CD4-positive, alpha-beta memory T cell (primary cell): ENCODE measurements around the gene CROCC2. TPM values are rescaled to one million over a fixed set of nuclear protein-coding genes. Genes with fewer than 3 reads are reported as not detected.

Source experiments
- CTCF ChIA-PET: fragments of 350-600 bp; sonication (Branson Sonifier 250); formaldehyde crosslinking; loops from one replicate; lab custom pipeline; 2021; ENCODE audit warnings: inconsistent platforms; ENCODE audit not compliant: partially characterized antibody; lab: Charles Lee
- POLR2A ChIA-PET: fragments of 350-600 bp; sonication (Branson Sonifier 250); formaldehyde crosslinking; loops from one replicate; lab custom pipeline; 2021; ENCODE audit not compliant: partially characterized antibody; lab: Charles Lee
- DNase-seq, 5 donors: peaks; one replicate each; pipeline versions ENCODE4 v3.0.0 to v3.0.0-alpha.2; 2020 to 2022; ENCODE audit warnings: mixed read lengths in 1 of 5
- H3K27ac ChIP-seq: one replicate; pipeline ENCODE4 v1.7.0; 2013; ENCODE audit warnings: low read depth, low read length
- H3K27me3 ChIP-seq: 2 replicates; pipeline ENCODE4 v1.7.0; 2013; ENCODE audit warnings: mild to moderate bottlenecking, low read length, moderate library complexity; ENCODE audit not compliant: insufficient read depth
- H3K36me3 ChIP-seq: 2 replicates; pipeline ENCODE4 v1.7.0; 2013; ENCODE audit warnings: mild to moderate bottlenecking, low read length, moderate library complexity; ENCODE audit not compliant: insufficient read depth
- H3K4me1 ChIP-seq: 2 replicates; pipeline ENCODE4 v1.7.0; 2013; ENCODE audit warnings: mild to moderate bottlenecking, low read length, moderate library complexity; ENCODE audit not compliant: insufficient read depth
- H3K4me3 ChIP-seq, 2 donors: one replicate each; pipeline ENCODE4 v1.7.0; 2013; ENCODE audit warnings: low read length in 2 of 2, mild to moderate bottlenecking in 1 of 2
- H3K9me3 ChIP-seq, 2 donors: one replicate each; pipeline ENCODE4 v1.7.0; 2013; ENCODE audit warnings: low read length in 2 of 2, control low read depth in 1 of 2; ENCODE audit not compliant: control insufficient read depth in 1 of 2
- H3K27ac Mint-ChIP-seq, 7 donors: one replicate each; pipeline ENCODE4 v1.8.0; 2020 to 2021; ENCODE audit warnings: mixed read lengths in 7 of 7, mild to moderate bottlenecking in 6 of 7, inconsistent platforms in 3 of 7, moderate library complexity in 3 of 7
- H3K27me3 Mint-ChIP-seq, 2 donors: one replicate each; pipeline ENCODE4 v1.8.0; 2020 to 2021; ENCODE audit warnings: mixed read lengths in 2 of 2
- H3K36me3 Mint-ChIP-seq, 2 donors: one replicate each; pipeline ENCODE4 v1.8.0; 2020 to 2021; ENCODE audit warnings: mixed read lengths in 2 of 2, inconsistent platforms in 1 of 2, mild to moderate bottlenecking in 1 of 2
- H3K4me1 Mint-ChIP-seq, 4 donors: one replicate each; pipeline ENCODE4 v1.8.0; 2020 to 2021; ENCODE audit warnings: mixed read lengths in 4 of 4, mild to moderate bottlenecking in 1 of 4
- H3K4me3 Mint-ChIP-seq, 8 donors: one replicate each; pipeline ENCODE4 v1.8.0; 2020 to 2021; ENCODE audit warnings: mixed read lengths in 8 of 8, mild to moderate bottlenecking in 7 of 8, moderate library complexity in 6 of 8, inconsistent platforms in 3 of 8
- H3K9me3 Mint-ChIP-seq, 8 donors: one replicate each; pipeline ENCODE4 v1.8.0; 2020 to 2021; ENCODE audit warnings: mixed read lengths in 8 of 8, mild to moderate bottlenecking in 5 of 8, inconsistent platforms in 3 of 8, moderate library complexity in 1 of 8
- intact Hi-C: fragments of 100-400 bp; cut with micrococcal nuclease; formaldehyde crosslinking; loops from one replicate; pipeline ENCODE4 v1.15.1; 2023
- polyA plus RNA-seq, 2 donors: library from polyadenylated mRNA; unstranded; fragments of 300-500 nt; fragmentation: Illumina TruSeq; gene quantifications; one replicate each; pipeline ENCODE4 v1.2.3, GENCODE V29; 2021
- total RNA-seq, 2 experiments: library from RNA; stranded (reverse); gene quantifications; one replicate each; pipeline ENCODE4 v1.2.3, GENCODE V29; 2021

Gene CROCC2
- total and polyA plus RNA-seq, 4 experiments from 2014 or later, result not detected

DNA sequence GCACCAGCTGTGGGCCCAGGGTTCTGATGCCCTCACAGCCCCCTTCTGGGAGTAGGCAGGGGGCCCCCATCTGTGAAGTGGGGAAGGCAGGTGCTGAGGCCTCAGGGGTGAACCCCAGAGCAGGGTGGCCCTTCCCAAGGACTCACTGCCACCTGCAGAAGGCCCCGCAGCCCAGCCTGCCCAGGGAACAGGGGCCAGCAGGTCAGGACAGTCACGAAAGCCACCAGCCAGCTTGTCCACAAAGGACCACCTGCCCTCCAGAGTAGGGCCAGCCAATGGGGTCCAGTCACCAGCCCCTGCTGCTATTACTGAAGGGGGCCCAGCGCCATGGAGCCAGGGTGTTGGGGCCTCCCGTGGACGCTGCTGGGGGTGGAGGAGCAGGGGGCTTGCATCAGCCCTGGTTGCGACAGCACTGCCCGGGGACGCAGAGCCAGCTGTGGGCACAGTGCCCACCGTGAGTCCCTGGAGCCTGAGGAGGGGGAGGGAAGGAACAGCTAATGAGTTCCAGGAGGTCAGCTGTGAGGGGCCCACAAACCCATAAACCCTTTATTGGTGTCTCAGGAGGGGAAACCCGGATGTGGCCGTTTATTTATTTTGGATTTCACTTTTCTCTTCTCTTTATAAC lies 80.8 kb downstream of the CROCC2 start:
- no peak for DNase-seq
- H3K36me3 ChIP-seq, result no peaks in the 10 kb centered on the region
- no peak overlapping the region for H3K4me3 Mint-ChIP-seq
- ChIA-PET POLR2A (no interaction called here), CTCF (interaction anchor here (1.0 kb wide), 1 partner anchor 75 kb away, joined by 3 read pairs; no protein-coding TSS in a partner anchor)
- peaks cover 1 to 5% (median 5%) of the 10 kb centered on the region in 4 donors for H3K4me1 Mint-ChIP-seq
- no peaks in the 10 kb centered on the region for H3K9me3 ChIP-seq
- no peaks in the 10 kb centered on the region for H3K9me3 Mint-ChIP-seq
- H3K27me3 ChIP-seq, result no peaks in the 10 kb centered on the region
- no peak overlapping the region for H3K27ac Mint-ChIP-seq
- peaks cover 0 to under 1% of the 10 kb centered on the region in 2 donors for H3K27me3 Mint-ChIP-seq
- no peaks in the 10 kb centered on the region for H3K36me3 Mint-ChIP-seq
- H3K27ac ChIP-seq, result no peak overlapping the region
- H3K4me1 ChIP-seq, result no peaks in the 10 kb centered on the region
- intact Hi-C loops, result no loop called here
- H3K4me3 ChIP-seq, result no peak overlapping the region

DNA sequence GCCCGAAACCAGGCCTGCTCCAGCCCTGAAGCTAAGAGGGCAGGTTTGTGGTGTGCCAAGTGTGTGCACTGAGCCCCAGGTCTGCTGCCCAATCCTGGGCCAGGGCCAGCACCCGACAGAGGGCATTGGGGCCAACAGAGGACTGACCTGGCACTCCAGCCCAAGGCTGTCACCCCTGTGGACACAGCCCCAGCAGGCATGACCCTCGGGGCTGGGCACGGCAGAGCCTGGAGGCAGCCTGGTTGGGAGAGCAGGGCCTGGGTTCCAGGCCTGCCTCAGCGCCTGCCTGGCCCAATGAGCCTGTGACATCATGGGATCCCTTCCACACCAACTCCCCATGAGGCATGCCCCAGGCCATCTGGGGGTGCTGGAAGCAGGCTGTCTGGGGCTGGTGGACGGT lies 81.5 kb downstream of the CROCC2 start:
- Mint-ChIP-seq H3K4me1 (peaks cover 1 to 5% (median 5%) of the 10 kb centered on the region in 4 donors), H3K27me3 (no peaks in the 10 kb centered on the region), H3K9me3 (no peaks in the 10 kb centered on the region), H3K36me3 (no peaks in the 10 kb centered on the region), H3K4me3 (no peak overlapping the region), H3K27ac (peak overlapping the region in 1 of 7 donors; percentile 4)
- ChIA-PET POLR2A (no interaction called here), CTCF (no interaction called here)
- Histone ChIP-seq H3K36me3 (no peaks in the 10 kb centered on the region), H3K27me3 (no peaks in the 10 kb centered on the region), H3K27ac (no peak overlapping the region), H3K4me1 (no peaks in the 10 kb centered on the region), H3K4me3 (no peak overlapping the region), H3K9me3 (no peaks in the 10 kb centered on the region)
- no peak for DNase-seq
- intact Hi-C loops, result no loop called here

DNA sequence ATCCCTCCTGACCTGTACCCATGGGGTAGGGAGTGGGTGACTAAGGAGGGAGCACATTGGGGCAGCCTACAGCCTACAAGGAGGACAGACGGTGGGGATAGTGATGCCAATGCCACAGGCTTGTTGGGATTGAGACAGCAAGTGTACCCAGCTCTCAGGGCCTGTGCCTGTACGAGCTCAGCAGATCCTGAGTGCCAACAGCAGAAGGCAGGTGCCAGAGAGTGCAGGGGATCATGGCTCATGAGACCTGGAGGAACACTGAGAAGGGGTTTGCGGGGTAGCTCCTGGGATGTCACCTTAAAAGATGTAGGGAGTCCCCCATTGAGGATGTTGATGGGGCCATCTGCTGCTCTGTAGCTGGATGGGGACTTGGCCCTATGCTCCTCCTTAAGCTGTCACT lies 82.0 kb downstream of the CROCC2 start:
- ChIA-PET CTCF (interaction anchor here (0.9 kb wide), 1 partner anchor 162 kb away, joined by 3 read pairs; the partner anchor contains the start of gene PPP1R7), POLR2A (interaction anchor here (1.0 kb wide), 1 partner anchor 13 kb away, joined by 4 read pairs; no protein-coding TSS in a partner anchor)
- intact Hi-C loops, result loop anchor here (2.0 kb wide), 1 partner anchor 75 kb away; no protein-coding TSS in a partner anchor
- Histone ChIP-seq H3K4me3 (no peak overlapping the region), H3K4me1 (no peaks in the 10 kb centered on the region), H3K27ac (no peak overlapping the region), H3K27me3 (no peaks in the 10 kb centered on the region), H3K9me3 (no peaks in the 10 kb centered on the region), H3K36me3 (no peaks in the 10 kb centered on the region)
- DNase-seq, result no peak
- Mint-ChIP-seq H3K27me3 (no peaks in the 10 kb centered on the region), H3K9me3 (no peaks in the 10 kb centered on the region), H3K27ac (peak overlapping the region in 1 of 7 donors; percentile 4), H3K36me3 (no peaks in the 10 kb centered on the region), H3K4me1 (peaks cover 0 to 3% (median under 1%) of the 10 kb centered on the region in 4 donors), H3K4me3 (no peak overlapping the region)

DNA sequence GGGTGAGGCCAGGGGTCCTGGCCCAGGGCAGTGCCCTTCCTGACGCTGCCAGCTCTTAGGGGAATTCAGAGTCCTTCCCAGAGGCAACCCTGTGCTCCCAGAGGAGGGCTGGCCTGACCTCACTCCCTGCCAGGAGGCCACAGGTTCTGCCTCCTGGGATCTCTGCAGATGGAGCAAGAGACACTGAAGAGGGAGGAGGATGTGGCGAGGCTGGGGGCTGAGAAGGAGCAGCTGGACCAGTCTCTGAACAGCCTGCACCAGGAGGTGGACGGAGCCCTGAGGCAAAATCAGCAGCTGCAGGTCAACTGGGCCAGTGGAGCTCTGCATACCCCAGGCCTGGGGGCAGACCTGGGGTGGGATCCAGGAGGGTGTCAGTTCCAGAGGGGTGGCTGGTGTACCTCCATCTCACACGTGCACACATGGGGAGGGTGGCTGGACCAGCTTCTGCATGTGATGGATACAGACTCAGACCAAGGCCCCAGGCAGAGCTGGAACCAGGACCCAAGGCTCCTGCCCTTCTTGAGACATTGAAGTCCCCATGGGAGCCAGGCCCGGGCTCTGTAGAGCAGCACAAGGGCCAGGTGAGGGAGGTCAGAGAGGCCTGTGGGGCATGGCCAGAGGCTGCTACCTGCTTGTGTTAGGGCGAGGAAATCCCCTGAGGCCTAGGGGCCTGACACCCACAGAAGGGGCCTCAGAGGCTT lies 82.6 kb downstream of the CROCC2 start:
- no peaks in the 10 kb centered on the region for H3K27me3 Mint-ChIP-seq
- CTCF ChIA-PET, result interaction anchor here (0.9 kb wide), 1 partner anchor 162 kb away, joined by 3 read pairs; the partner anchor contains the start of gene PPP1R7
- H3K36me3 Mint-ChIP-seq, result no peaks in the 10 kb centered on the region
- H3K9me3 ChIP-seq, result no peaks in the 10 kb centered on the region
- no peak overlapping the region for H3K27ac Mint-ChIP-seq
- H3K36me3 ChIP-seq, result no peaks in the 10 kb centered on the region
- H3K4me3 ChIP-seq, result no peak overlapping the region
- POLR2A ChIA-PET, result interaction anchor here (1.0 kb wide), 1 partner anchor 13 kb away, joined by 4 read pairs; no protein-coding TSS in a partner anchor
- intact Hi-C loops, result loop anchor here (2.0 kb wide), 1 partner anchor 76 kb away; no protein-coding TSS in a partner anchor
- H3K27ac ChIP-seq, result no peak overlapping the region
- no peak for DNase-seq
- peaks cover 0 to 3% (median under 1%) of the 10 kb centered on the region in 4 donors for H3K4me1 Mint-ChIP-seq
- H3K27me3 ChIP-seq, result no peaks in the 10 kb centered on the region
- no peak overlapping the region for H3K4me3 Mint-ChIP-seq
- no peaks in the 10 kb centered on the region for H3K4me1 ChIP-seq
- H3K9me3 Mint-ChIP-seq, result no peaks in the 10 kb centered on the region

DNA sequence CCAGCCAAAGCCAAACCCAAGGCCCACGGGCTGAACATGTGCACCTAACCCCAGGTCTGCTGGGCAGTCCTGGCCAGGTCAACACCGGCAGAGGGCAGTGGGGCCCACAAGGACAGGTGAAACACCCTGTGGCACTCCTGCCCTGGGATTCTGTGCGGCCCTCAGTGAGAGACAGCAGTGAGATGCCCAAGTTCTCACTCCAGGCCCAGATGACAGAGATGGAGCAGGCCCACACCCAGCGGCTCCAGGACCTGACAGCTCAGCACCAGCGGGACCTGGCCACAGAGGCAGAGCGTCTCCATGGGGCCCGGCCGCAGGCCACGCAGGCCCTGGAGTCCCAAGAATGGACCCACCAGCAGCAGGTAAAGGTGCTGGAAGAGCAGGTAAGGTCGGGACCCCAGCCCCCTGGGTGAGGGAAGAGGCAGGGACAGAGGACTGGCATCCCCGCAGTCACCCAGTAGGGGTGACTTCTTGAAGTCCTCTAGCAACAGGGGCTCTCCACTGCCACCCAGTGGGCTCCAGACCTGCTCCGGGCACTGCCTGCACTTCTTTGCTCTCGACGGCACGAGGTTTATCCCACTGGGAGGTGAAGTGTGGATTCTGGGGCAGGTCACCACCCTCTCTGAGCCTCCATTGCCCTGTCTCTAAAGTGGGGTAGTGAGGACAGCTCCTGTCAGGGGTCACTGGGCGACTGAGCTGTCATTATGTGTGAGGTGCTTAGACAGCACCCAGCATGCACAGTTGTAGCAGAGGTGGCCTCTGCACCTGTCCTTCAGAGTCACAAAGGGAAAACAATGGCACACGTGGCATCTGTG lies 83.5 kb downstream of the CROCC2 start:
- Mint-ChIP-seq H3K4me1 (peaks cover 0 to 3% (median under 1%) of the 10 kb centered on the region in 4 donors), H3K27ac (peak overlapping the region in 1 of 7 donors; percentile 24), H3K4me3 (no peak overlapping the region), H3K9me3 (no peaks in the 10 kb centered on the region), H3K36me3 (no peaks in the 10 kb centered on the region), H3K27me3 (no peaks in the 10 kb centered on the region)
- DNase-seq, result no peak
- intact Hi-C loops, result loop anchor here (2.0 kb wide), 1 partner anchor 77 kb away; no protein-coding TSS in a partner anchor
- Histone ChIP-seq H3K4me1 (no peaks in the 10 kb centered on the region), H3K27ac (no peak overlapping the region), H3K36me3 (no peaks in the 10 kb centered on the region), H3K9me3 (no peaks in the 10 kb centered on the region), H3K27me3 (no peaks in the 10 kb centered on the region), H3K4me3 (no peak overlapping the region)
- ChIA-PET POLR2A (no interaction called here), CTCF (interaction anchor here (1.2 kb wide), 1 partner anchor 75 kb away, joined by 3 read pairs; no protein-coding TSS in a partner anchor)

DNA sequence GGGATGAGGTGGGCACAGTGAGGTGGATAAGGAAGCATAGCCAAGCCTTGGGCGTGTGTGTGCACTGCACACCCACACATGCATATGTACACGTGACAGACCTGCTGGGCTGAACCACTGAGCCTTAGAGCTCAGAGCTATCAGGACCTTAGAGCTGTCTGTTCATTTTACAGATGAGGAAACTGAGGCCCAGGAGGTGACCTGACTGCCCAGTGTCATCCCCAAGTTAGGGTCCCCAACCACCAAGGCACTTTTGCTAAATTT lies 84.1 kb downstream of the CROCC2 start:
- no peak for DNase-seq
- H3K27ac ChIP-seq, result no peak overlapping the region
- Mint-ChIP-seq H3K4me1 (peaks cover 0 to 3% (median under 1%) of the 10 kb centered on the region in 4 donors), H3K36me3 (no peaks in the 10 kb centered on the region), H3K27me3 (no peaks in the 10 kb centered on the region), H3K9me3 (no peaks in the 10 kb centered on the region), H3K4me3 (no peak overlapping the region), H3K27ac (no peak overlapping the region)
- POLR2A ChIA-PET, result no interaction called here
- H3K9me3 ChIP-seq, result no peaks in the 10 kb centered on the region
- no peaks in the 10 kb centered on the region for H3K27me3 ChIP-seq
- CTCF ChIA-PET, result interaction anchor here (1.2 kb wide), 1 partner anchor 76 kb away, joined by 3 read pairs; no protein-coding TSS in a partner anchor
- intact Hi-C loops, result no loop called here
- H3K4me1 ChIP-seq, result no peaks in the 10 kb centered on the region
- no peak overlapping the region for H3K4me3 ChIP-seq
- H3K36me3 ChIP-seq, result no peaks in the 10 kb centered on the region
